Stimulated activated CD8-positive, alpha-beta memory T cell treated with anti-CD3 and anti-CD28 coated beads, Interleukin-4, amount 100 ng/mL, for 1 hour (primary cell): ENCODE measurements around the gene CXXC1.
"Not testable (repeated sequence)": the region's sequence is repeated elsewhere in the genome, so short reads cannot be mapped to it uniquely, and the experiment has no call there.

Experiments
- DNase-seq, 2 donors: peaks; one replicate each; pipeline ENCODE4 v3.0.0-alpha.2; 2020; ENCODE audit warnings: low read depth in 2 of 2, low spot score in 1 of 2

The CXXC1 gene

GRCh38 chr18:50287441-50288347, at the start of gene CXXC1:
Gene CXXC1, minus strand, starts transcription at chr18:50287692. Its CDS starts 103 bp downstream, at chr18:50287589.
- DNase-seq: peak; percentile 91 to 96

GRCh38 chr18:50334546-50335152, 47.2 kb upstream of the CXXC1 start:
- DNase-seq: no peak

DNA sequence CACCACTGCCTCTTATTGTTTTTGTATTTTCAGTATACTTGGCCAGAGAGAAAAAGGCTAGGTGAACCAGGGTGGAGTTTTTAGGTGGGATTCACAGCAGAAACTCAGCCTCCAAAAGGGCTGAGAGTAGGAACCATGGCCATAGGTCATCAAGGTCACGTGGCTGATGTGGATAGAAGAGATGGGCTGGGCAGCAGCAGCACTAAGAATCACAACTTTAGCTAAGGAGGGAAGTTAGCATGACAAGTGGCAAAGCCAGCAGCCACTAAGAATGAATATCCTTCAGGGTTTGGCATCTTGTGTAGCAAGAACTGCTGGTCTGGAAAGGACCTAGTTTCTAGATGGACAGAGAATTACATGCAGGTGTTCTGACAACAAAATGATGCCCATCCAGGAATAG, 44.2 kb upstream of the CXXC1 start:
- no peak for DNase-seq

DNA sequence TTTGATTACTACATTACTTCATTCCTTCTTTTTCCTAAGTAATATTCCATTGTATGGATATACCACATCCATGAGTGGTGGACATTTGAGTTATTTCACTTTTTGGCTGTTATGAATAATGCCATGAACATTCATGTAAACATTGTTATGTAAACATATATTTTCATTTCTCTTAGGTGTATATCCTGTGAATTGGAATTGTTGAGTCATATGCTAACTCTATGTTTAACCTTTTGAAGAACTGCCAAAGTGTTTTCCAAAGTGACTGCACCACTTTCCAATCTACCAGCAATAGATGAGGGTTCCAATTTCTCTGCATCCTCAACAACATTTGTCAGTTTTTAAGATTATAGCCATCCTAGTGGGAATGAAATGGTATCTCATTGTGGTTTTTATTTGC, 42.7 kb upstream of the CXXC1 start:
- no peak for DNase-seq

- no peak for DNase-seq
These were observed 40.5 kb upstream of the CXXC1 start for GRCh38 chr18:50327983-50328382.

DNA sequence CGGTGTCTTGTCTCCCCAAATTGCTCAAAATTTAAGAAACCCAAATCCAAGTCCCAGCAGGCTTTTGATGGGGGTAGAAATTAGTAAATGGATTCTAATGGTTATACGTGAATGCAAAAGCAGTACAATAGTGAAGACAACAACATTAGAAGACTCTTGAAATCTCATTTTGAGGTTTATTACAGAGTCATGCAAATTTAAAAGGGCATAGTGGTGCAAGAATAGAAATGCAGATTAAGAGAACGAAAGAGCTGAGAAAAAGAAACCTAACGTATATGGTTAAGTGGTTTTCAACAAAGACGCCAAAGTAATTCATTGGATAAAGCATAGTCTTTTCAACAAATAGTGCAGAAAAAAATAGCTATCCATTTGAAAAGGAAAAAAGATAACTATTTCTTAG, 33.2 kb upstream of the CXXC1 start:
- DNase-seq: no peak

DNA sequence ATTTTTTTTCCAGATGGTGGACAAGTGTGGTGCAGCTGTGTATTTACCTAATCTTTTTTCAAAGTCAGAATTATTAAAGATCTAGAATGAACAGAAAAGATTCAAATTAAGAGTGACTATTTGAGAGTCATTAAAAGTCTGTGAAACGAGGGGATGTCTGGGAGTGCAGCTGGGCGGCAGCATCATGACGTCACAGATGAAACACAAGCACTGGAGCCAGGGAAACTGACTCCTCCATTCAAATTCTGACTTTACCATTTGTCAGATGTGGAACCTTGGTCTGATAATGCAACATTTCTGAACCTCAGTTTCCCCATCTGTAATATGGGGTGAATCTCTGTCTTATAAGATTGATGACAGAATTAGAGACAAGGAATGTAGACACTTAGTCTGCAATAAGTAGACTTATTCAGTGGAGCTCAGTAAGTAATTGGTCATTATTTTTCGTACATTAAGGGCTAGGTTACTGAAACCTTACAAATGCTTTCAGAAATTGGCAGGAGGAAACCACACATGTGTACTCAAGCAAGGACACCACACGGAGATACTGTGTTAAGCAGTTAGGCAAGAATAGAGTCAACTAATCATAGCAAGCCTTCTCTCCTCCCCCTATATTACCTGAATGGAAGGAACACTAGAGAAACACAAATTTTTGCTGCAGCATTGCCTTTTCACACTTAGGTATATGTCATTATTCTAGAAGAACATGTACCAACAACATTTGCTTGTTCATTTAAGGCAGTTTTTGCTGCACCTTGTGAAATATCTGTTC, 27.8 kb upstream of the CXXC1 start:
- no peak for DNase-seq

- DNase-seq: no peak
These were observed 26.5 kb upstream of the CXXC1 start for GRCh38 chr18:50313873-50314460.

GRCh38 chr18:50313031-50313607, 25.6 kb upstream of the CXXC1 start:
- no peak for DNase-seq

DNA sequence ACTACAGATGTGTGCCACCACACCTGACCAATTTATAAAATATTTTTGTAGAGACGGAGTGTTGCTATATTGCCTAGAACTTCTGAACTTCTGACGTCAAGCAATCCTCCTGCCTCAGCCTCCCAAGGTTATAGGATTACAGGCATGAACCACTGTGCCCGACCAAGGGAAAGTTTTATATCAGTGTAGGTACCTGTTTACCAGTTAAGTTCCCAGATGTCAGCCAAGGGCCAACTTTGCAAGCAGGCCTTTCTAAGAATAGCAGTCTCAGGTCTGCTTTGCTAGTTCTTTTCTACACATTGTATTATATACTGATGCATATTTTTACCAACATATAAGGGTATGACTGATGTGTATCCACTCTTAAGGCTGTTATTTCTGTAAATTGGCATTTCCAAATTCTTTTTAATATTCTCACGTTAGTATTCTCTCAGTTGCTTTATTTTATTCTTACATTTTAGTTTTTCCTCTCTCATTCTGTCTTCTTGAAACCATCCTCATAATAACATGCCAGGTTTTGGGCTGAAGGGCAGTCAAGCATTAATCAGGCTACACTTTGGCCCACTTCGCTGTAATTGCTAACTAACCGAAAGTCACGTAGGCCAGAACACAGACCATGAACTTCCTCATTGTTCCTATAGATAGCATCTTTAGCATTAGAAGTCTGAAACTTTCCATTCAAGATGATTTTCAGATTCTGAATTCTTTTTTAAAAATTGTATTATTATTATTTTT, 25.0 kb upstream of the CXXC1 start:
- no peak for DNase-seq

- no peak for DNase-seq
These were observed 24.2 kb upstream of the CXXC1 start for GRCh38 chr18:50311650-50312049.

GRCh38 chr18:50310080-50310479, 22.6 kb upstream of the CXXC1 start:
- DNase-seq: no peak

GRCh38 chr18:50308851-50309250, 21.4 kb upstream of the CXXC1 start:
- DNase-seq: not testable (repeated sequence)

GRCh38 chr18:50307738-50308470, 20.4 kb upstream of the CXXC1 start:
- peak; percentile 70 to 84 for DNase-seq

- DNase-seq: no peak
These were observed 19.9 kb upstream of the CXXC1 start for GRCh38 chr18:50307400-50307737.

DNA sequence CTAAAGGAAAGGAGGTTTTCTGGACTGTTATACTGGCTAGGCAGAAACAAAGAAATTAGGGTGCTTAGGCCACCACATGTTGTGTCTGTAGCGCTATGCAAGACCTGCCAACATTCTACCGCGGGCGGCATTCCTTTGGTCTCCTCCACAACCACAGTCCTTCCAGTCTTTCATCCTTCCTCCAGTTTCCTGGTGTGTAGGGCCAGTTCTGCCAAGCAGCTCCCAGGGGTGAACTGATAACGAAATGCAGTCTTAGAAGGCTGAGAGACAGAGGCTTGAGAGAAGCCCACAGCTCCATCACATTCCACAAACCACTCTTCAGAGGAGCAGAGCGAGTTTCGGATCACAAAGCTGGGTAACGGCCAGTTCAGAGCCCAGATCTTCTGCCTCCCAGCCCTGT, 19.5 kb upstream of the CXXC1 start:
- no peak for DNase-seq

DNA sequence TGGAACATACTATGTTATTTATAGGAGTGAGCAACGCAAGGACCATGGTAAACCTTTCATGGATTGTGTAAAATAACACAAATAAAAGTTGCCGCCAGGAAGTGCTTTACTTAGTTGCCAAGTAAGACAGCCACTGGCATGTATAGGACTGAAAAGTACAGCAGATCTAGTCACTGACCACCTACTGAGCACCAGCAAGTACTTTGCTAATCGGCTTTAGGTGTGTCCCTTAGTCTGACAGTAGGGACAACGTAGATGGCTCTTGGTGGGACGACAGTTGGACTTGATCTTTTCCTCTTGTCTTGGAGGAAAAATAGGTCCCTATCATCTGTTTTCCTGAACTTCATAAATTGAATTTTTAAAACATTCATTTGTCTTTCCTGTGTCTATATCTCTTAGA, 13.6 kb upstream of the CXXC1 start:
- DNase-seq: no peak

DNA sequence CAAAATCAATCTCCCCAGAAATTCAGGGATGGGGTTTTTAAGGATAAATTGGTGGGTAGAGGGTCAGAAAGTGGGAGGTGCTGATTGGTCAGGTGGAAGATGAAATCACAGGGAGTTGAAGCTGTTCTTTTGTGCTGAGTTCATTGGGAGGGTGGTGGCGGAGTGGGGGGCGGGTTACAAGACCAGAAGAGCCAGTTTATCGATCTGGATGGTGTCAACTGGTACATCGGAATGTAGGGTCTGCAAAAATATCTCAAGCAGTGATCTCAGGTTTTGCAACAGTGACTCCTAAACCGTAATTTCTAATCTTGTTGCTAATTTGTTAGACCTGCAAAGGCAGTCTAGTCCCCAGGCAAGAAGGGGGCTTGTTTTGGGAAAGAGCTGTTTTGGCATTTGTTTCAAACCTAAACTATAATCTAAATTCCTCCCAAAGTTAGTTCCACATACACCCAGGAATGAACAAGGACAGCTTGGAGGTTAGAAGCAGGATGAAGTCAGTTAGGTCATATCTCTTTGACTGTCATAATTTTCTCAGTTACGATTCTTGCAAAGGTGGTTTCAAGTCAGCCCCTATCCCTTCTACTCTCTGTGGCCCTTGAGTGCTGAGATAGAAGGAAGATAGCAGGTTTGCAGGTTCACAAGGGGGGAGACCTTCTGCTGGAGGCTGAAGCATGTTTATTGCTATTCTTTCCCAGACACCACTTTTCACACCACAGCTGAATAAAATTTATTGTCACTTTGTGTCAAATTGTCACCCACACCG, 12.3 kb upstream of the CXXC1 start:
- DNase-seq: no peak
